LNCaP clone FGC (cell line): Measurements from ENCODE around the gene TYMP.
A peak's percentile ranks its signal among the peaks of the same experiment; 100 is the strongest.

Experiments used
- DNase-seq: peaks from one replicate; pipeline ENCODE4 v3.0.0-alpha.2; 2011; ENCODE audit warnings: low read depth
- H3K4me3 ChIP-seq: 2 replicates; pipeline ENCODE4 v1.5.1; 2011; ENCODE audit warnings: mild to moderate bottlenecking, low read depth, low read length, control low read depth
- CTCF ChIP-seq: IDR thresholded peaks from 2 replicates; pipeline ENCODE4 v1.5.1; 2012; ENCODE audit warnings: mild to moderate bottlenecking; ENCODE audit not compliant: control insufficient read depth, insufficient read depth; ENCODE audit errors: extremely low read depth

Gene TYMP

GRCh38 chr22:50530877-50531545, 1.2 kb upstream of the TYMP start:
- H3K4me3 ChIP-seq: peak overlapping the region; percentile 78
- no peak for TF ChIP-seq CTCF
- DNase-seq: peak; percentile 65

- TF ChIP-seq CTCF: no peak
Measured at GRCh38 chr22:50530580-50530876, 716 bp upstream of the TYMP start.

GRCh38 chr22:50529416-50529896, 356 bp downstream of the TYMP start:
- TF ChIP-seq CTCF: no peak
- DNase-seq: no peak
- H3K4me3 ChIP-seq: peak overlapping the region; percentile 78

More at GRCh38 chr22:50530580-50530876, 716 bp upstream of the TYMP start:
- no peak for DNase-seq
- peak overlapping the region; percentile 78 for H3K4me3 ChIP-seq

GRCh38 chr22:50528682-50529415, 963 bp downstream of the TYMP start:
- no peak for TF ChIP-seq CTCF
- no peak for DNase-seq
- peak overlapping the region; percentile 78 for H3K4me3 ChIP-seq

GRCh38 chr22:50527921-50528681, 1.7 kb downstream of the TYMP start:
- DNase-seq: no peak
- no peak for TF ChIP-seq CTCF
- no peak overlapping the region for H3K4me3 ChIP-seq

- peak overlapping the region; percentile 82 for H3K4me3 ChIP-seq
- peak; percentile 76 for DNase-seq
- TF ChIP-seq CTCF: no peak
Measured at GRCh38 chr22:50526834-50527801, 2.7 kb downstream of the TYMP start.
